ENCODE results near the gene NBPF9.
"Not testable (repeated sequence)": the region's sequence is repeated elsewhere in the genome, so short reads cannot be mapped to it uniquely, and the experiment has no call there.

NBPF9 gene

GRCh38 chr1:149103109-149104081, at the start of gene NBPF9:
NBPF9 (minus strand) TSS chr1:149103551; CDS start chr1:149082139, 21,412 bp downstream.
- DNase-seq (ENCODE audit: low spot score), result not testable (repeated sequence)

DNA sequence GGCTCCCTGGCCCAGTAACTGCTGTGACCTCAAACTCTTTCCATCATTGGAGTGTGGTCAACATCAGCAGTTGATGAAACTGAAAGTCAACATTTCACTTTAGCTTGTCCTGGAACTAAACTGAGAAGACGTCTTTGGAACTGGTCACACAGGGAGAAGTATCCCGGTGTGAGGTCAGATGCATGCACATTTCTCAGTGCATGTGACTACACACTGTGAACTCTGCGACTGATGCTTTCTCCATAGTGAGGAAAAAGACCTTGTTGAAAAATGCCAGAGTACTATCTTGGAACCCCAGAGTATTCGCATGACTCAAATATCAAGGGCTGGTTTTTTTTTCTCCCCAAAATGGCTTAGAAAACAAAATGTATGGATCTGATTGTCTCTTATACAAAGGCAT, 46.6 kb upstream of the NBPF9 start:
- not testable (repeated sequence) for DNase-seq (ENCODE audit: low spot score)

DNA sequence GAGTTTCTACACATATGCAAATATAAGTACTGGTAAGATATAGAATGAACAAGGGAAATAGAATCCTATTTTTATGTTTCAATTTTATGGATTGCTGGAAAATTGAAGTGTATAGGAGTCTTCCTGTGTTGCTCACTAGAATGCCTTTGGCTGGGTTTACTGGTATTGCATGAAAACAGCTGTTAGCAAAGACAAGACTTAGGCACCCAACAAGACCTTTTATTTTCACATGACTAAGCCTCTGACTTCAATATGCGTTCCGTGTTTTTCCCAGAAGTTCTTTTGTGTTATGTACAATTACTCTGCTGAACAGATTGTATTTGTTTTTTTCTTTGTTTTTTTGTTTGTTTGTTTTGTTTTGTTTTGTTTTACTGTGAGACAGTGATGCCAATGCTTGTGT, 34.2 kb upstream of the NBPF9 start:
- not testable (repeated sequence) for DNase-seq (ENCODE audit: low spot score)

- not testable (repeated sequence) for DNase-seq (ENCODE audit: low spot score)
Measured at GRCh38 chr1:149130938-149131337, 27.6 kb upstream of the NBPF9 start.

- not testable (repeated sequence) for DNase-seq (ENCODE audit: low spot score)
Measured at GRCh38 chr1:149129245-149129644, 25.9 kb upstream of the NBPF9 start.

DNA sequence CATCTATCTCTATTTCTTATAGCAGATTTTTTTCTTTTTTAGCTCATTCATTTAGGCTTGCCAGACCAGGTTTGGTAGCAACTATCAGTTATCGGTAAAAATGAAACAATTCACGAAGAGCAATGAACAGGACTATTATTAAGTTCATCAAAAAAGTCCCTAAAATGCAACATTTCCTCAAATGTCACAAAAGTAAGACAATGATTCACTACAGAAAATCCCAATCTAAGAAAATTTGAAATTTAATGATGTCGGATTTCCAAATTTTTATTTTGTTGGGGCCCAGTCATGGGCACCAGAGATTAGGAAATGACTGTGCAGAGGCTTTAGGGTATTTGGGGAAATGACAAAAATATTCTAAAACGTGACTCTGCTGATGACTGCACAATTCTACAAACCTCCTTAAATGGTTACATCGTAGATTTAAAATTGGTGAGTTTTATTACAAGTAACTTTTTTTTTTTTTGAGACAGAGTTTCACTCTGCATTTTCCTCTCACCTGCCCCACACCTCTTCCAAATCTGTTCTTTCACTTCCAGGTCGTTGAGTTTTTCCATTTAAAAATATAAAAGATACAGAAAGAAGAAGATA, 23.3 kb upstream of the NBPF9 start:
- not testable (repeated sequence) for DNase-seq (ENCODE audit: low spot score)

DNA sequence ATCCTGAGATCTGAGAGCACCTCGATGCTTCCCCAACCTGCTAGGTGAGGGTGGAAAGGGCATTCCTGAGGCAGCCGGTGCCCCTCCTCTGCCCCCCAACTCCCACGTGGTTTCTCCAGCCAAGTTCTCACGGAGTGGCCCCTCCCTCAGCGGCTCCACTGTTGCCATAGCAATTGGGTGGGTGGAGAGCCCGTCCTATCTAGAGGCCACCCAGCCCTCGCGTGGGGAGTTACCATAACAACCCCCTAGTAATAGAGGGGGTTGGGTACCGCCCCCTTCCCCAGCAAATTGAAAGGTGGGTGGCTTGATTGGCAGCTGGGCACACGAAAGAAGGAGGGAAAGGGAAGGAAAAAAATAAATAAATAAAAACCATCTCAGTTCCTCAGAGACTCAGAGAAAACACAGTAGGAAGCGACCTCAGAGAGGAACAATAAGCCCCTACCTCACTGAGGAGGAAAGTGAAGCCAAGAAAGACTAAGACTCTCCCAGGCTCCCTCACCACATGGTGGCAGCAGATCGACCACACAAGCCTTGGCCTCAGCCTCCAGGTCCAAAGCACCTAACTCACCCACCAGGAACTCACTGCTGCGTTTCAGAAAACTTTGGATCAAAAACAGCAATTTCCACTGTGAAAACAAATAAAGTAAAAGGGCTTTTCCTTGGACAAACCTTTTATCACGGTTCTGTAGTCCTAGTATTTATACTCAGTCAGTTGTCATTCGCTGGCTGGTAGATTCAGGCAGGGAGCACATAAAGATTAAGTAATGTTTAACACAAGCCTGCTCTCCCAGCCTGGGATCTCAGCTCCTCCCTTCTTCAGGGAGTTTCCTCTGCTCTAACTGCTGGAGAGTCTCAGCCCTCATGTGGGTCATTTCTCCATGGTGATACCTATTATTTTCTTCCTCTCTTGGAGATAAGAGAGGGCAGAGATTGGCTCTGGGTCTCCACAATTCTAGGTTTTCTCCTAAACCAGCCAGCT, 20.9 kb upstream of the NBPF9 start:
- DNase-seq (ENCODE audit: low spot score), result not testable (repeated sequence)

DNA sequence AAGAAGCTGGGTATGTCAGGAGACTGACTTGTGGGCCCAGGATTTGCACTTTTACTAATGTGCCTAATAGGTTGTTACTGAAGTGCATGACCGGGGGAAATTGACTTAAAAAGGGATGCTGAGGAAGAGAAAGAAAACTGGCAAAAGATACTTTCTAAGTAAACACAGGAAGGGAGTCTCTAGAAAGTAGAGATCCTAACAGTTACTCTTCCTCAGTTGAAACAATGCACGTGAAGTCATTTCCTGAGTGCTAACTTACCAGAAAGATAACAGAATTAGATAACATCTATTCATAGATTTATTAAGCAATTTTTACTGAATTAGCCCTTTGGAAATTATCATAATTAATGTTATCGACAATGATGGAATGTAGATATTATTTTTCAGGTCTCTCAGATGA, 9.5 kb upstream of the NBPF9 start:
- DNase-seq (ENCODE audit: low spot score), result not testable (repeated sequence)

- not testable (repeated sequence) for DNase-seq (ENCODE audit: low spot score)
Measured at GRCh38 chr1:149110343-149110742, 7.0 kb upstream of the NBPF9 start.

DNA sequence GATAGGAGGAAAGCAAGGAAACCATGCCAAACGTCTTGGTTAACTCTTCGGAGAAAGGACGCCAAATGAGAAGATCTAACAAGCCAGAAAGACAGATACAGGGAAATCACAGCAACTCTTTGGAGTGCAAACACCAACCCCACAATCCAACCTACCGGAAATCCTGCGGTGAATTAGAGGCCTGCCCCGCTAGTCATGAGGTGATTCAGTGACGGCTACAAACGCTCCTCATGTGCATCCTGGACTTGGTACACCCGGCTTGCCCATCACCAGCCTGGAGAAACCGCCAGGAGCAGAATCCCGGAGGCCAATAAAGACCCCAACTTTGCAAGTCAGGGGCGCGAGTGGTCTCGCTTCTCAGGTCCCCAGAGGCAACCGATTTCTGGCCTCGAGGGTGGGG, 777 bp downstream of the NBPF9 start:
- not testable (repeated sequence) for DNase-seq (ENCODE audit: low spot score)

DNA sequence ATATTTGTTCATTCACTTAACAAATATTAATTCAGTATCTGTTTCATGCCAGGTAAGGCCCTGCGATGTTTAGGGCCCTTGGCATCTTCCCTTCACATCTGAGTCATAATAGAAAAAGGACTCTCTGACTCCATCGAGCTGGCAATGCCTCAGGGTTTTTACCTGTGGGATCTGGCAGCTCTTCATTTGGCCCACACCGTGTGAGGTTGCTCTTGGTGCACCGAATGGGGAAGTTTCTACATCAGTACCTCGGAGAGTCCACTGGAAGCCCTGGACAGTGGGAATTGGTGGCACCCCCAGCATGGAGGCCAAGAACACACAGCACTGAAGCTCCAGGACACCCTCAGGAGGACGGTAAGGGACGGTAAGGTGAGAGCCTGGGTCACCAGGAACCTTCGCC, 5.1 kb downstream of the NBPF9 start:
- not testable (repeated sequence) for DNase-seq (ENCODE audit: low spot score)

DNA sequence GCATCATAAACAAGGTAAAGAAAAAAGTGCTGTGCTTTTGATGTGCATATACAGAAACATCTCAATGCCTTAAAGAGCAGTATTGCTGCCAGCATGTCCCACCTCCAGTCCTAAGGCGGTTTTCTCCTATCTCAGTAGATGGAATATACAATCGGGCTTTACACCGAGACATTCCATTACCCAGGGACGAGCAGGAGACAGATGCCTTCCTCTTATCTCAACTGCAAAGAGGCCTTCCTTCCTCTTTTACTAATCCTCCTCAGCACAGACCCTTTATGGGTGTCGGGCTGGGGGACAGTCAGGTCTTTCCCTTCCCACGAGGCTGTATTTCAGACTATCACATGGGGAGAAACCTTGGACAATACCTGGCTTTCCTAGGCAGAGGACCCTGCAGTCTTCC, 10.2 kb downstream of the NBPF9 start:
- not testable (repeated sequence) for DNase-seq (ENCODE audit: low spot score)

DNA sequence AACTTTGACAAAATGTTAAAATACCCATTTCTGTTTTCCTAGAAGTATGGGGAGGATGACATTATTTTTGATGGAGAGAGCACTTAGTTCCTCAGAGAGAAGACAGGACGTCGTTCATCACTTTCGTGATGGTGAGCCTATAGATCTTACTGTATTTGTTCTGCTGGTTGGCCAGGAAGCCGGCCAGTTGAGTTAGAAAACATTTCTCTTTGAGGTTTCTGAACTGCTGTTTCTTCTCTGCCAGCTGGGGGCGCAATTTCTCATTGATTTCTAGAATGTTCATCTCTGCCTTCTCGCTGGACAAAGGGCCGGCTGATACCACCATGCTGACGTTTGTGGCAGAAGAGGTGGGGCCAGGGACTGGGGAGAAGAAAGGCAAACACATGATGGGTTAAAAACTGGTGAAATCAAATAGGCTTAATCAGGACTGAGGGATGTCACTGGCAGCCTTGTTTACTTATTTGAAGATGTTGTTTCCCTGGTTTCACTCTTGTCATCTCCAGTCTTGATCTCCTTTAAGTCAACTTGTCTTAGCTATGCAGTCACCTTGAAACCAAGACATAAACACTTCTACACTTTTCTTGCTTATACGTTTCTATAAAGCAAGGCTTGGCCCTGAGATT, 27.7 kb downstream of the NBPF9 start:
- DNase-seq (ENCODE audit: low spot score), result not testable (repeated sequence)

DNA sequence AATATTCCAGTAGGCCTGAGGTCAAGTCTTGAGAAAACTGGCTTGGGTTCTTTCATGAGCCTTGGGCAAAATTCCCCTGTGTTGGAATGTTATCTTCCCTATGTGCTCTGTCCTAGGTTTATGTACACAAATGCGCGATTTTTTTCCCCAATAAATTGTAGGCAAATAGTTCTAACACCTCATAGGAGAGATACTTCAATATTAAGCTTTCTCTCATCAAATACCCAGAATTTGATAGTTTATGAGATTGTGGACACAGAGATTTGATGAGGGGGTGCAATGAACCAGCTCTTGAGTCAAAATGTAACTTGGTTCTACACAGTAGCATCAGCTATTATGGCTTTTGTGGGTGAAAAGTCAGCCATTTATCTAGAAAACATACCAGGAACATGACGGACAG, 38.7 kb downstream of the NBPF9 start:
- not testable (repeated sequence) for DNase-seq (ENCODE audit: low spot score)

DNA sequence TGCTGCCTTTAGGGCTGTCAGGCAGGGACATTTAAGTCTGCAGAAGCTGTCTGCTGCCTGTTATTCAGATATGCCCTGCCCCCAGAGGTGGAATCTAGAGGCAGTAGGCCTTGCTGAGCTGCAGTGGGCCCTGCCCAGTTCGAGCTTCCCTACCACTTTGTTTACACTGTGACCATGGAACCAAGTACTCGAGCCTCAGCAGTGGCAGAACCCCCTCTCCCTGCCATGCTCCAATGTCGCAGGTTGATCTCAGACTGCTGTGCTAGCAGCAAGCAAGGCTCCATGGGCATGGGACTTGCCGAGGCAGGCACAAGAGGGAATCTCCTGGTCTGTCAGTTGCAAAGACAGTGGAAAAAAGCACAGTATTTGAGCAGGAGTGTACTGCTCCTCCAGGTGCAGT, 60.3 kb downstream of the NBPF9 start:
- not testable (repeated sequence) for DNase-seq (ENCODE audit: low spot score)

DNA sequence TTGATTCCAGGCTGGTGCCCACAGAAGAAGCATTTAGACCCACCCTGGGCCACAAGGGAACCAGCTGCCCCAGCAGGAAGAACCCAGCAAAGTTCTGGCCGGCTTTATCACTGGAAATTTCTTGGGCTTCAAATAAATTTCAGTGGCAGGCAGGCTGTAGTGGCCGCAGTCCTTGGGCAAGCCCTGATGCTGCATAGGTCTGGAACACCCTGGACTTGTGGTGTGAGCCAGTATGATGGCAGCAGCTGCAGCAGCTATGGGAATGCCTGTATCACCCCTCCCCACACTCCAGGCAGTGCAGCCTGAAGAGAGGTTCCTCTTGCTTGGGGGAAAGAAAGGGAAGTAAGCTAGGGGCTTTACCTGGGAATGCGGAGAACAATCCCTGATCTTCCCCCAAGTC, 69.4 kb downstream of the NBPF9 start:
- not testable (repeated sequence) for DNase-seq (ENCODE audit: low spot score)

DNA sequence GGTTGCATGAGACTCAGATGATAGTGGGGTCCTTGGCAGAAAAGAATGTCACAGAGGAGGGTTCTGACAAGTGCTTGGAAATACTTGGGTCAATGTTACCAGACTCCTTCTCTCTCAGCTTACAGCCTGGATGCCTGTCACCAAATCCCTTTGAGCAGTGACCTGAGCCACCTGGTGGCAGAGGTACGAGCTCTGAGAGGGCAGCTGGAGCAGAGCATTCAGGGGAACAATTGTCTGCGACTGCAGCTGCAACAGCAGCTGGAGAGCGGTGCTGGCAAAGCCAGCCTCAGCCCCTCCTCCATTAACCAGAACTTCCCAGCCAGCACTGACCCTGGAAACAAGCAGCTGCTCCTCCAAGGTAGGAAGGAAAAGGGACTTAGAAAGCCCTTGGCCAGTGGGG, 79.0 kb downstream of the NBPF9 start:
- DNase-seq (ENCODE audit: low spot score), result not testable (repeated sequence)

GRCh38 chr1:149018577-149018976, 84.8 kb downstream of the NBPF9 start:
- not testable (repeated sequence) for DNase-seq (ENCODE audit: low spot score)

DNA sequence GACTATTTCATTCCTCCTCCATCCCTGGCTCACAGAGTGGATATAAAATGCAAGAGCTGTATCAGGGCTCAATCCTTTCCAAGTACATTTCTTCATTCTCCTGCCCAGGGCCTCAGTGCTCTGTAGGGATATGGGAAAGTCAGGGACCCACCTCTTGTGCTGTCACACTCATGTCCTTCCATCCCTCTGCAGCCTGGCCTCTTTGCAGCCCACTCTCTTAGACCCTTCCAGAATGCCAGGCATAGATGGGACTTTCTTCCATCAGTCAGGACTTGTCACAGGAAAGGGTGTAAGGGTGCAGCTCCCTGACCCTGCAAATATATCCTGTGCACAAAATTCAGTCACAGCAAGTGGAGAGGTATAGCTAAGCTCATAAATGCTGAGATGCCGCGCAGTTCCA, 86.7 kb downstream of the NBPF9 start:
- DNase-seq (ENCODE audit: low spot score), result not testable (repeated sequence)

DNA sequence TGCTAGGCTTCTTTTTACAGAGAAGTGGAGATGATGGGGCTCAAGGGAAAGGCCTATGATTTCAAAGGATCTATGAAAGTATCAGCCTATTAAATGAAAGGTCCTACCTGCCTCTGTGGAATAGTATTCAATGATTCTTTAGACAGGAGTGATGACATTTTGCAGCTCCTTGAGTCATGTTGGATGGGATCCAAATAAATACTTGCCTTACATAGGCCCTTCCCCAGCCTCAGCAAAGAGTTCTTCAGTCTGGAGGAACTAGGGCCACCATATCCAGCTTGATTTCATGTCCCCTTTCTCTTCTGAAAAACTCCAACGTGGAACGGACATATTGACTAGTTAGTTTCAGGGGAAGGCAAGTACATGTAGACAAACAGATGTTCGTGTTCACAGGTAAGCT, 87.8 kb downstream of the NBPF9 start:
- DNase-seq (ENCODE audit: low spot score), result not testable (repeated sequence)

DNA sequence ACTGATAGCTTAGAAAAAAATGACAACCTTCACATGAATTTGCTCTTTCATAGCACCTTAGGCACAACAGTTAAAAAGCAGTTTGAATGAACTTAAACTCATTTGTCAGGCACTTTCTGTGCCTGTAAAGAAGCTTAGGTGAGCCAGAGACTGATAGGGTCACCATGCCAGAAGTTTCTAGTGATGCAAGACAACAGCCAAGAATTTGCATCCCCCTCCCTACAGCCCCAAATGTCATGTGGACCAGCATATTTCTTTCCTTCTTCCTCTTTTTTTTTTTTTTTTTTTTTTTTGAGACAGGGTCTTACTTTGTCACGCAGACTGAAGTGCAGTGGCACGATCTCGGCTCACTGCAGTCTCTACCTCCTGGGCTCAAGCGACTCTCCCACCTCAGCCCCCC, 89.8 kb downstream of the NBPF9 start:
- not testable (repeated sequence) for DNase-seq (ENCODE audit: low spot score)

All from COLO829 (cell line).